OCI-LY1 (cell line): ENCODE results near the gene CSNK1D.

ENCODE experiments used
- H2AFZ ChIP-seq: fragments of 200-600 bp; sonication (generic), shearing (Covaris generic); 2 replicates; pipeline ENCODE4 v1.6.0; 2014; ENCODE audit warnings: antibody characterized with exemption, mild to moderate bottlenecking, low read length
- H3F3A ChIP-seq: fragments of 200-600 bp; sonication (generic), shearing (Covaris generic); 2 replicates; pipeline ENCODE4 v1.6.0; 2014; ENCODE audit warnings: mild to moderate bottlenecking, antibody characterized with exemption, low read length, moderate library complexity; ENCODE audit not compliant: insufficient read depth
- H3K27ac ChIP-seq: fragments of 200-600 bp; sonication (generic); 2 replicates; pipeline ENCODE4 v1.5.1; 2014; ENCODE audit warnings: low read length, mixed run types, mild to moderate bottlenecking, low read depth; ENCODE audit not compliant: poor library complexity, severe bottlenecking
- H3K27me3 ChIP-seq: fragments of 200-600 bp; sonication (generic); 2 replicates; pipeline ENCODE4 v1.6.0; 2014; ENCODE audit warnings: antibody characterized with exemption, mild to moderate bottlenecking, low read length, moderate library complexity; ENCODE audit not compliant: insufficient read depth
- H3K36me3 ChIP-seq: fragments of 200-600 bp; sonication (generic); 2 replicates; pipeline ENCODE4 v1.6.1; 2014; ENCODE audit warnings: mild to moderate bottlenecking, antibody characterized with exemption, low read length, moderate library complexity, mixed read lengths; ENCODE audit not compliant: insufficient read depth
- H3K4me1 ChIP-seq: fragments of 200-600 bp; sonication (generic); 2 replicates; pipeline ENCODE4 v1.5.1; 2014; ENCODE audit warnings: mild to moderate bottlenecking, low read length, moderate library complexity; ENCODE audit not compliant: insufficient read depth, severe bottlenecking
- H3K4me2 ChIP-seq: fragments of 200-600 bp; sonication (generic), shearing (Covaris generic); 2 replicates; pipeline ENCODE4 v1.6.1; 2014; ENCODE audit warnings: low read length
- H3K4me3 ChIP-seq: fragments of 200-600 bp; sonication (generic); 2 replicates; pipeline ENCODE4 v1.5.1; 2014; ENCODE audit warnings: low read length, low read depth, mild to moderate bottlenecking, mixed read lengths; ENCODE audit not compliant: poor library complexity, severe bottlenecking
- H3K79me2 ChIP-seq: fragments of 200-600 bp; shearing (Covaris generic); 2 replicates; pipeline ENCODE4 v1.6.1; 2016; ENCODE audit warnings: mixed run types, low read length, mixed read lengths; ENCODE audit not compliant: insufficient read depth
- H3K9ac ChIP-seq: fragments of 200-600 bp; sonication (generic), shearing (Covaris generic); 2 replicates; pipeline ENCODE4 v1.6.1; 2014; ENCODE audit warnings: mild to moderate bottlenecking, low read length, mixed read lengths
- H3K9me2 ChIP-seq: fragments of 200-600 bp; sonication (generic), shearing (Covaris generic); 2 replicates; pipeline ENCODE4 v1.6.1; 2014; ENCODE audit warnings: low read depth, mild to moderate bottlenecking, low read length, mixed read lengths
- H3K9me3 ChIP-seq: fragments of 200-600 bp; shearing (Covaris generic); 2 replicates; pipeline ENCODE4 v1.6.1; 2014; ENCODE audit warnings: low read length, mixed read lengths
- H4K20me1 ChIP-seq: fragments of 200-600 bp; sonication (generic), shearing (Covaris generic); 2 replicates; pipeline ENCODE4 v1.6.0; 2016; ENCODE audit warnings: mild to moderate bottlenecking, low read length; ENCODE audit not compliant: insufficient read depth
- CTCF ChIP-seq: fragments of 200-600 bp; sonication (generic), shearing (Covaris generic); IDR thresholded peaks from 2 replicates; pipeline ENCODE4 v1.5.1; 2017; ENCODE audit warnings: mild to moderate bottlenecking, antibody characterized with exemption, low read length, moderate library complexity, mixed read lengths
- EZH2 ChIP-seq: fragments of 200-600 bp; sonication (generic), shearing (Covaris generic); IDR thresholded peaks from 2 replicates; pipeline ENCODE4 v1.8.0; 2017; ENCODE audit warnings: borderline replicate concordance, mixed run types, mild to moderate bottlenecking, antibody characterized with exemption, low read length, moderate library complexity, mixed read lengths

Gene CSNK1D

GRCh38 chr17:82273327-82274133 is at the start of gene CSNK1D:
TSS of gene CSNK1D (minus strand) at chr17:82273700. CDS start at chr17:82273381, 319 bp downstream.
- peak within 1 kb of the TSS; percentile 71 for H3K4me2 ChIP-seq
- H3K36me3 ChIP-seq = peaks cover 38% of the 10 kb centered on the region
- H3K27me3 ChIP-seq = peaks cover 9% of the 10 kb centered on the region
- no peaks in the 10 kb centered on the region for H3K9me2 ChIP-seq
- H3K4me1 ChIP-seq = peaks cover 43% of the 10 kb centered on the region
- H3K9me3 ChIP-seq = no peaks in the 10 kb centered on the region
- H3K9ac ChIP-seq = peak within 1 kb of the TSS; percentile 94
- peak within 1 kb of the TSS; percentile 53 for H3K27ac ChIP-seq
- no peaks in the 10 kb centered on the region for H4K20me1 ChIP-seq
- H3K79me2 ChIP-seq = peaks cover 41% of the 10 kb centered on the region
- peak within 1 kb of the TSS; percentile 86 for H3K4me3 ChIP-seq
- TF ChIP-seq EZH2 = no peak
- no peak for TF ChIP-seq CTCF
- no peaks in the 10 kb centered on the region for H3F3A ChIP-seq
- no peak within 1 kb of the TSS for H2AFZ ChIP-seq

GRCh38 chr17:82322526-82323453 is 49.3 kb upstream of the CSNK1D start:
- Histone ChIP-seq H2AFZ (no peak overlapping the region), H3K27me3 (peaks cover 14% of the 10 kb centered on the region), H3K4me1 (peaks cover 10% of the 10 kb centered on the region), H3K9me3 (no peaks in the 10 kb centered on the region), H3K79me2 (no peaks in the 10 kb centered on the region), H3K36me3 (no peaks in the 10 kb centered on the region), H3K9ac (no peak overlapping the region), H4K20me1 (no peaks in the 10 kb centered on the region), H3K4me2 (no peak overlapping the region), H3K27ac (no peak overlapping the region), H3K4me3 (no peak overlapping the region), H3F3A (no peaks in the 10 kb centered on the region; the same call in 1 of the 2 replicates), H3K9me2 (no peaks in the 10 kb centered on the region)
- no peak for TF ChIP-seq EZH2
- no peak for TF ChIP-seq CTCF

GRCh38 chr17:82321947-82322466 is 48.5 kb upstream of the CSNK1D start:
- Histone ChIP-seq H3K9ac (no peak overlapping the region), H3K27ac (no peak overlapping the region)

More at GRCh38 chr17:82321947-82322466, 48.5 kb upstream of the CSNK1D start:
- H3K36me3 ChIP-seq = no peaks in the 10 kb centered on the region
- no peaks in the 10 kb centered on the region; the same call in 1 of the 2 replicates for H3F3A ChIP-seq
- peaks cover 11% of the 10 kb centered on the region for H3K27me3 ChIP-seq
- no peaks in the 10 kb centered on the region for H3K9me3 ChIP-seq
- no peaks in the 10 kb centered on the region for H4K20me1 ChIP-seq
- peaks cover 10% of the 10 kb centered on the region for H3K4me1 ChIP-seq
- no peak overlapping the region for H2AFZ ChIP-seq
- no peaks in the 10 kb centered on the region for H3K9me2 ChIP-seq
- H3K79me2 ChIP-seq = no peaks in the 10 kb centered on the region
- no peak for TF ChIP-seq CTCF
- TF ChIP-seq EZH2 = no peak
- H3K4me3 ChIP-seq = no peak overlapping the region
- H3K4me2 ChIP-seq = no peak overlapping the region
